ENCODE data around the gene PANX1.

The PANX1 gene

GRCh38 chr11:94186342-94187203, 57.9 kb downstream of the PANX1 start:
- DNase-seq: no peak

GRCh38 chr11:94193288-94193687, 64.6 kb downstream of the PANX1 start:
- DNase-seq: no peak

- no peak for DNase-seq
Measured at GRCh38 chr11:94194712-94195111, 66.1 kb downstream of the PANX1 start.

- no peak for DNase-seq
Measured at GRCh38 chr11:94196363-94196762, 67.7 kb downstream of the PANX1 start.

- no peak for DNase-seq
Measured at GRCh38 chr11:94198718-94199117, 70.1 kb downstream of the PANX1 start.

GRCh38 chr11:94199136-94200130, 70.8 kb downstream of the PANX1 start:
- DNase-seq: no peak

- DNase-seq: no peak
Measured at GRCh38 chr11:94201004-94201465, 72.4 kb downstream of the PANX1 start.

GRCh38 chr11:94203070-94203469, 74.4 kb downstream of the PANX1 start:
- DNase-seq: no peak

- no peak for DNase-seq
Measured at GRCh38 chr11:94211261-94211830, 82.7 kb downstream of the PANX1 start.

- DNase-seq: no peak
Measured at GRCh38 chr11:94212898-94213297, 84.3 kb downstream of the PANX1 start.

- DNase-seq: no peak
Measured at GRCh38 chr11:94217705-94218104, 89.1 kb downstream of the PANX1 start.

- no peak for DNase-seq
Measured at GRCh38 chr11:94218372-94218771, 89.7 kb downstream of the PANX1 start.

GRCh38 chr11:94219771-94220170, 91.1 kb downstream of the PANX1 start:
- no peak for DNase-seq

GRCh38 chr11:94224078-94224477, 95.4 kb downstream of the PANX1 start:
- DNase-seq: no peak

All from activated CD4-positive, alpha-beta T cell treated with anti-CD3 and anti-CD28 coated beads, Interleukin-10, Interleukin-2, amounts not matched to agents 100 ng/mL and 50 ng/mL, durations not matched to agents 16 hours and 8 hours (primary cell).